ENCODE measurements around the gene GTF3A. TPM values are rescaled to one million over a fixed set of nuclear protein-coding genes. Genes with fewer than 3 reads are reported as not detected.

GTF3A gene
- polyA plus RNA-seq, 1 donor: 68.4 TPM

DNA sequence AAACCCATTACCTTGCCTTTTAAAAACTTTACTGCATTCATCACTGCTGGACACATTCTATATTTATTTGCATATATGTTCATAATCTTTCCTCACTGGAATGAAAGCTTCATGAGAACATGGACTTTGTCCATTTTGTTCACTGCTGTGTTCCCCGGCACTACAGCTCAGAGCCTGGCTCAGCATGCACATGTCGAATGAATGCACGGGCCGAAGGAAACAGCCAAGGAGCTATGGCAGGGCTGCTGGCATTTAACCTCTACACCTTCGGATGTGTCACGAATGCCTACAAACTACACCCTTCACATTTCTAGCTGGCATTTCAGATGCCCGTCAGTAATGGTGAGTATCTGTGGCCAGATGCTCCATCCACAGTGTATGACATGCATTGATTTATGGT, 18.4 kb downstream of the GTF3A start:
- Histone ChIP-seq H3K4me3 (ENCODE audit: low read length) (no peak overlapping the region), H3K9me3 (ENCODE audit: control insufficient read depth, low read depth, low read length) (no peaks in the 10 kb centered on the region), H3K4me1 (ENCODE audit: control insufficient read depth, insufficient read depth, low read length) (peaks cover 22% of the 10 kb centered on the region), H3K36me3 (ENCODE audit: control insufficient read depth, insufficient read depth, low read length) (peaks cover 23% of the 10 kb centered on the region), H3K27ac (ENCODE audit: low read length) (peak overlapping the region; percentile 72), H3K27me3 (ENCODE audit: control insufficient read depth, insufficient read depth, low read length) (no peaks in the 10 kb centered on the region)
- DNase-seq: peak; percentile 50 to 84
- WGBS (ENCODE audit: insufficient coverage, low lambda C conversion rate): no CpG with 5 or more reads among the region's 7 CpGs

DNA sequence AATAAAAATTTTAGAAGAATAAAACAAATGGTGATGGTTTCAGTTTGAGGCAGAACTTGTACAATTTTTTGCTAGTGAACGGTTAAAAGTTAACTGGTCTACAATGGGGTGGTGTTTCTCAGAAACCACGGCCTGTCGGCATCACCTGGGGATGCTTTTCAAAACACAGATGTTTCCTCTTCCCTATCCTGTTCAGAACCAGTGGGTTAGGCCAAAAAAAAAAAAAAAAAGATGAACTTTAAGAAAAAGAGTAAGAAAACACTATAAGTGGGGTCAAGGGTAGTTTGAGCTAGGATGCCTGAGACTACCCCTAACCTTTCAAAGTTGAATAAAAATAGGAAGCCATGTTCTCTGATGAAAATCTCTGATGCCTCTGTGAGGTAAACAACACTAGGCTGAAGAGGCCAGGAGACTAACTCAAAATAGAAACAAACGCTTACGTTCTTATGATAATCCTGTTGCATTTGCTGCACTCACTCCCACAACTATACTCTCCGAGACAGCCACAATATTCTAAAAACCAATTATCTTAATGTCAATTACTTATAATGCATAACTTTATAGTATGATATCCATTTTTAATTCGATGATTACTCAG, 22.7 kb downstream of the GTF3A start:
- no peaks in the 10 kb centered on the region for H3K27me3 ChIP-seq (ENCODE audit: control insufficient read depth, insufficient read depth, low read length)
- no peaks in the 10 kb centered on the region for H3K36me3 ChIP-seq (ENCODE audit: control insufficient read depth, insufficient read depth, low read length)
- H3K9me3 ChIP-seq (ENCODE audit: control insufficient read depth, low read depth, low read length): no peaks in the 10 kb centered on the region
- H3K4me1 ChIP-seq (ENCODE audit: control insufficient read depth, insufficient read depth, low read length): peaks cover 25% of the 10 kb centered on the region
- no peak overlapping the region for H3K4me3 ChIP-seq (ENCODE audit: low read length)
- no peak for DNase-seq
- 79% methylated on average over 4 of the region's 7 CpGs for WGBS (ENCODE audit: insufficient coverage, low lambda C conversion rate)
- no peak overlapping the region for H3K27ac ChIP-seq (ENCODE audit: low read length)

DNA sequence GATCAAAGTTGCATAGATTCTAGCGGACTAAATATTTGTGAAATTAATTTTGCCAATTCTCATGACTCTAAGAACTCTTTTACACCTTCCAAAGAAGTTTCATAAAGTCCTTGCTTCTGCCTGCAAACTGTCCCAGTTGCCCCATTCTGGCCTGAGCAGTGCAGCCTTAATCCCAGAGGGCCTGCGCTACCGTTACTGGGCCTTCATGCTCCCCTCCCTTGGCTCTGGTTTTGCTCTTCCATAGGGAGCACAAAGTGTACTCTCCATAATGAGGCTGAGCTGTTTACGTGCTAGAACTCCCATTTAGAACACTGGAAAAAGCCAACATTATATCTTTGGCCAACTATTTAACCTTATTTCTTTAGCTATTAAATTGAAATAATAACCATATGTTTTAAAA, 23.9 kb downstream of the GTF3A start:
- DNase-seq: no peak
- H3K27ac ChIP-seq (ENCODE audit: low read length): peak overlapping the region; percentile 24
- H3K4me3 ChIP-seq (ENCODE audit: low read length): no peak overlapping the region
- no peaks in the 10 kb centered on the region for H3K9me3 ChIP-seq (ENCODE audit: control insufficient read depth, low read depth, low read length)
- H3K36me3 ChIP-seq (ENCODE audit: control insufficient read depth, insufficient read depth, low read length): no peaks in the 10 kb centered on the region
- H3K27me3 ChIP-seq (ENCODE audit: control insufficient read depth, insufficient read depth, low read length): no peaks in the 10 kb centered on the region
- H3K4me1 ChIP-seq (ENCODE audit: control insufficient read depth, insufficient read depth, low read length): peaks cover 14% of the 10 kb centered on the region
- WGBS (ENCODE audit: insufficient coverage, low lambda C conversion rate): 100% methylated on average over 3 of the region's 4 CpGs

DNA sequence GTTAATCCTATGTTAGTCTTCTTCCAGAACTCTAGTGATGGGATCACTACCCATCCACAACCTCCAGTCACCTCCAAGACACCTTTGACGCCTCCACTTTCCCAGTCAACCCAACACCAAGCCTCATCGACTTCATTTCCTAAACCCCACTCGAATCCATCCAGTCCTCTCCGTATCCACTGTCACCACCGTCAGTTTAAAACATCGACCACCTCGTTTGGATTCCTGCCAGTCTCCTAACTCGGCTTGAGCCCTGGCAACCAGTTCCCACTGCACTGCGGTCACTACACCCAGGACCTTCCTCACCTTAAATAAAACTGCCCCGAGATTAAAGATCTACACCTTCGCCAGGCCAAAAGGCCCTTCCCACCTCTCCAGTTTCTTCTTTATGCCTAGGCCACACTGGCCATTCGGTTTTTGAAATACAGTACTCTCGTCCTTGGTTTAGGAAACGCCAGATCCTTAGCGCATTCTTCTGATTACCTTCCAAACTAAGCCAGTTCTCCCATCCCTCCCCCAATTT, 24.7 kb downstream of the GTF3A start:
- Histone ChIP-seq H3K36me3 (ENCODE audit: control insufficient read depth, insufficient read depth, low read length) (no peaks in the 10 kb centered on the region), H3K4me3 (ENCODE audit: low read length) (peak overlapping the region; percentile 85), H3K27ac (ENCODE audit: low read length) (peak overlapping the region; percentile 100), H3K9me3 (ENCODE audit: control insufficient read depth, low read depth, low read length) (no peaks in the 10 kb centered on the region), H3K4me1 (ENCODE audit: control insufficient read depth, insufficient read depth, low read length) (peaks cover 13% of the 10 kb centered on the region), H3K27me3 (ENCODE audit: control insufficient read depth, insufficient read depth, low read length) (no peaks in the 10 kb centered on the region)
- 20% methylated on average over 1 of the region's 15 CpGs for WGBS (ENCODE audit: insufficient coverage, low lambda C conversion rate)
- no peak for DNase-seq

DNA sequence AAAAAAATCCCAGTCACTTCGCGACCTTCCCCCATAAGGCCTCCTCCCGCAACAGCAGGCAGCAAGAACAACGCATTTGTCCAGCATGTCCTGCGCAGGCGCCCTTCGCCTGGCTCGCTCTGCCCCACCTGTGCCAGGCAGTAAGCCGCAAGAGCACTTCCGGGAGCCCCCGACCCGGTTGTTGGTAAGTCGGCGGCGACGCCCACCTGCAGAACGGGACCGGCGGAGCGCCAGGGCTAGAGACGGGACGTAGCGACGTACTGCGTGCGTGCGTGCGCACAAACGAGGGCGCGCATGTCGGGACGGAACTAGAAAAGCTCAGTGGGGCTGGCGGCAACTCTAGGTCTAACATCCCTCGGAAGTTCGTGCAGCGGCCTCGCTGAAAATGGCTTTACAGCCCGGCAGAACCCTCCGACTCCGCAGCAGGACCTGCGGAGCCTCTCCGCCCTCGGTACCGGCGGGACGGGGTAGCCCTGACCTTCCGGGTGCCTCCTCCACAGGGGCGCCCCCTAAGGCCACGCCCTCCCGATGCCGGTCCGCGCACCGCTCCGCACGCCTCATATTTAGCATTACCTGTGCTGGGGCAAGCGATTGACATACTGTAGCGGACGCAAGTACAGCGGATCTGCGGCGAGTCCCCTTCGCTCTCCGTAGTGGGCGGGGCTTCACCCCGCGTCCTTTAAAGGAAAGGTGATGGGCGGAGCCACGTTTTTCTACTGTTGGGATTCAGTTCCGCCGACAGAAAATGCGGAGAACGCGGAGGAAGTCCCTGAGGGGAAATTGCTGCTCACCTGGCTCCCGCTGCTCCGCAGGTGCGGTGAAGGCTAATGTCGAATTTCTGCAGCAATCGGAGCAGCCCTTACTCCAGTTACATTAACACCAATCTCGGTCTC, 25.8 kb downstream of the GTF3A start, which contains the start of gene MTIF3:
Gene MTIF3, minus strand, starts transcription at position 629 of the 893 bp plus-strand sequence. CDS start 10,116 bp downstream, outside the sequence.
- no CpG with 5 or more reads among the region's 81 CpGs for WGBS (ENCODE audit: insufficient coverage, low lambda C conversion rate)
- Histone ChIP-seq H3K4me1 (ENCODE audit: control insufficient read depth, insufficient read depth, low read length) (peaks cover 13% of the 10 kb centered on the region), H3K27ac (ENCODE audit: low read length) (peak within 1 kb of the TSS; percentile 100), H3K27me3 (ENCODE audit: control insufficient read depth, insufficient read depth, low read length) (no peaks in the 10 kb centered on the region), H3K36me3 (ENCODE audit: control insufficient read depth, insufficient read depth, low read length) (no peaks in the 10 kb centered on the region), H3K4me3 (ENCODE audit: low read length) (peak within 1 kb of the TSS; percentile 85), H3K9me3 (ENCODE audit: control insufficient read depth, low read depth, low read length) (no peaks in the 10 kb centered on the region)
- DNase-seq: peak; percentile 96 to 98

DNA sequence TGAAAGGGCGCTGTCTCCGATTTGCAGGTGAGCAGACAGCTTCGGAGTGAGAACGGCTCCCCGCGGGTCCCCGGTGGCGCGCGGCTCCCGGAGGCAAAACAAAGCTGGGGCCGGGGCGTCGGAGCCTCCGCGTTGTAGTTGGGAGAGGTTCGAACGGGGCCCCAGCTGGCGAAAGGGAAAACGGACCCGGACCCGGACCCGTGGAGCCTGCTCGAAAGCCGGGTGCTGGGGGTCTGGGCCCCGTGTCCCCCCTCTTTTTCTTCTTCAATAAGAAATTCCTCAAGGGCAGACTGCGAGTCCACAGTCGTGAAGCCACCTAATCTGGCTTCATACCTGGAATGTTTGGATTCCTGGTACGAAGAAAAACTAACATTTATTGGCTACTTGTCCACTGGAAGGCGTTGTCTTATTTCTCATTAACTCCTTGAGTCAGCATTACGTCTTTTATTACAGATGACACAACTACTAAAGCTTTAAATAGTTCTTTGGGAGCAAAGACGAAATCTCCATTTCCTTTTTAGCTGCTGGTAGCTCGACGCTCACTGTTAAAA, 26.6 kb downstream of the GTF3A start:
- Histone ChIP-seq H3K9me3 (ENCODE audit: control insufficient read depth, low read depth, low read length) (no peaks in the 10 kb centered on the region), H3K27ac (ENCODE audit: low read length) (peak overlapping the region; percentile 100), H3K27me3 (ENCODE audit: control insufficient read depth, insufficient read depth, low read length) (no peaks in the 10 kb centered on the region), H3K4me1 (ENCODE audit: control insufficient read depth, insufficient read depth, low read length) (peaks cover 18% of the 10 kb centered on the region), H3K36me3 (ENCODE audit: control insufficient read depth, insufficient read depth, low read length) (no peaks in the 10 kb centered on the region), H3K4me3 (ENCODE audit: low read length) (peak overlapping the region; percentile 85)
- WGBS (ENCODE audit: insufficient coverage, low lambda C conversion rate): no CpG with 5 or more reads among the region's 34 CpGs
- peak; percentile 84 to 93 for DNase-seq

DNA sequence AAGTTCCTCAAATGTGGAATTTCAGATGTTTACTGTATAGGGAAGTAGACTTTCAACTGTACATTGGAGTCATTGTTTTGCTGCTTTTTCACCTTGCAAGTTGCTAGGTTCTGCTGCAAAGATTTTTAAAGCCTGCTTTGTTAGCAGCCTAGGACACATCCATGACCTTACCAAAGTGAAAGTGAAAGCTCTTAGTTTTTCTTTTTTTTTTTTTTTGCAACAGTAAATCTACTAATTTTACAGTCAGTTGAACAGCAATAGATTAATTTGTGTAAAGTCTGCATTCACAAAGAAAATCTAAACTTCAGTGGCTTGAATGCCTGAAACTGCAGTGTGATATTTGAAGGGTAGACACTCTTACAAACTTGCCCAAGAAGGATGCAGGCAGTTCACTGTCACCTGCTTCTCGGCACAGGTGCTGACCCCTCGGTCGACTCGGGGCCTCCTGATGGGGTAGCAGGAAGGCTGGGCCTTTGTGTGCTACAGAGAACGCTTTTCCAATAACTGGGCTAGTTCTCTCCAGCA, 31.0 kb downstream of the GTF3A start:
- H3K27me3 ChIP-seq (ENCODE audit: control insufficient read depth, insufficient read depth, low read length): no peaks in the 10 kb centered on the region
- H3K4me3 ChIP-seq (ENCODE audit: low read length): peak overlapping the region; percentile 20
- H3K9me3 ChIP-seq (ENCODE audit: control insufficient read depth, low read depth, low read length): no peaks in the 10 kb centered on the region
- H3K36me3 ChIP-seq (ENCODE audit: control insufficient read depth, insufficient read depth, low read length): no peaks in the 10 kb centered on the region
- H3K27ac ChIP-seq (ENCODE audit: low read length): peak overlapping the region; percentile 64
- DNase-seq: peak; percentile 49 to 76
- peaks cover 15% of the 10 kb centered on the region for H3K4me1 ChIP-seq (ENCODE audit: control insufficient read depth, insufficient read depth, low read length)
- no CpG with 5 or more reads among the region's 5 CpGs for WGBS (ENCODE audit: insufficient coverage, low lambda C conversion rate)

DNA sequence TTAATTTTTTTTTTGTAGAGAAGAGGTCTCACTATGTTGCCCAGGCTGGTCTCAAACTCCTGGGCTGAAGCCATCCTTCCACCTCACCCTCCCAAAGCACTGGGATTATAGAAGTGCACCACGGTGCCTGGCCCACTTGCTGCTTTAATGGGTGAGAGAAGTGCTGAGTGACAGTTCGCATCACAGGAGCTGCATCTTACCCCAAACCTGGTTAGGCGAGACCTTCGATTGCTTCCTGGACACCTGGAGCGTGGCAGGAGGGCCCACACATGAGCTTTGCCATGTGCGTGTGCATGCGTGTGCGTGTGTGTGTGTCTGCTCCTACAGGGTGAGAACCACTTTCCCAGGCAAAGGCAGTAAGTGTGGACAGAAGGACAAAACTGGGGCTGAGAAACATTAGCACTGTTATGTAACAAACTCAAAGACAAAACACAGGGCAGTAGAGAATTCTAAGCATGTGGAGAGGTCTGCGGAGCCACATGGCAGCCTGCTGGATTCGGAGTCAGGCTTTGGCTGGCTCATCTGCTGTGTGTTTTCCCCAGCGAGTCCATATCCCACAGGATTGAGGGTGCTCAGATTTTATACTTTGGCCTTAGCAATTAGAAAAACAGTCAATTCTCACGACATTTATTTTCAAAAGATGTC, 37.6 kb downstream of the GTF3A start:
- DNase-seq: no peak
- Histone ChIP-seq H3K27ac (ENCODE audit: low read length) (no peak overlapping the region), H3K27me3 (ENCODE audit: control insufficient read depth, insufficient read depth, low read length) (no peaks in the 10 kb centered on the region), H3K4me3 (ENCODE audit: low read length) (no peak overlapping the region), H3K4me1 (ENCODE audit: control insufficient read depth, insufficient read depth, low read length) (no peaks in the 10 kb centered on the region), H3K9me3 (ENCODE audit: control insufficient read depth, low read depth, low read length) (no peaks in the 10 kb centered on the region), H3K36me3 (ENCODE audit: control insufficient read depth, insufficient read depth, low read length) (no peaks in the 10 kb centered on the region)
- 83% methylated on average over 1 of the region's 12 CpGs for WGBS (ENCODE audit: insufficient coverage, low lambda C conversion rate)

DNA sequence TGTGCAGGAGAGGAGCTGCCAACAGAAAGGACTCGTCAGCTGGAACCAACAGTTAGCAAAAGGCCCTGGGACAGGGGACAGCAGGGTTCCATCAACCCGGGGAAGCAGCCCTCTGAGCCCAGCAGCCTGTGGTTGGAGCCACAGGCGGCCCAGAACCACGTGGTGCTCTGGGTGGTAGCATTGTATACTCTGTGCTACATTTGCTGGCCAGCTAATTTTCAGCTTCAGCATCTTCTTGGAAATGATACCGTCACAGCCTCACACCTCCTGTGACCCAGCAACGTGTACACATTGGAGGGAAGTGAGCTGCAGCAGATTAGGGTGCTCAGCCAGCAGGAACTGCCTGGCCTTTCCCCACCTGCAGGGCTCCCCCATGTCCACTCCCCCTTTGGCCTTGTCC, 39.1 kb downstream of the GTF3A start:
- no peak overlapping the region for H3K27ac ChIP-seq (ENCODE audit: low read length)
- H3K4me1 ChIP-seq (ENCODE audit: control insufficient read depth, insufficient read depth, low read length): no peaks in the 10 kb centered on the region
- no peaks in the 10 kb centered on the region for H3K36me3 ChIP-seq (ENCODE audit: control insufficient read depth, insufficient read depth, low read length)
- no peaks in the 10 kb centered on the region for H3K9me3 ChIP-seq (ENCODE audit: control insufficient read depth, low read depth, low read length)
- no CpG with 5 or more reads among the region's 6 CpGs for WGBS (ENCODE audit: insufficient coverage, low lambda C conversion rate)
- no peaks in the 10 kb centered on the region for H3K27me3 ChIP-seq (ENCODE audit: control insufficient read depth, insufficient read depth, low read length)
- no peak overlapping the region for H3K4me3 ChIP-seq (ENCODE audit: low read length)
- DNase-seq: no peak

DNA sequence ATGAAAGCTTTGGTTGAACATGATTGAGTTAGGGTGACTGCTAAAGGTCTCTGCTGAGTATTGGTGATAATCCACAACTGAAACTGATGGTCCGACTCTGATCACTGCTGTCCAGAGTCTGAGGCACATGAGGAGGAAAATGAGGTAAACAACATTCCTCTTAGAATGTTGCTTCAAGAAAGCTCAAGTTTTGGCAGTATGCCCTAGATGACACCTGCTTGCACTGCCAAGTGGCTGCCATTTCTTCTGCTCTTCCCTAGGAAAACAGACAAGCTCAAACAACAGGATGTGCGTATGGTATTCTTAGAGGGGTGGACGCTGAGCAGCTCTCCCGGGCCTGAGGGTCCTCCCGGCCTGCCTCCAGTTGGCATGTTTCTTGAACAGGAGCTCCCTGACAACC, 41.2 kb downstream of the GTF3A start:
- no peaks in the 10 kb centered on the region for H3K27me3 ChIP-seq (ENCODE audit: control insufficient read depth, insufficient read depth, low read length)
- no CpG with 5 or more reads among the region's 5 CpGs for WGBS (ENCODE audit: insufficient coverage, low lambda C conversion rate)
- H3K4me3 ChIP-seq (ENCODE audit: low read length): no peak overlapping the region
- no peaks in the 10 kb centered on the region for H3K9me3 ChIP-seq (ENCODE audit: control insufficient read depth, low read depth, low read length)
- H3K4me1 ChIP-seq (ENCODE audit: control insufficient read depth, insufficient read depth, low read length): no peaks in the 10 kb centered on the region
- no peak for DNase-seq
- no peaks in the 10 kb centered on the region for H3K36me3 ChIP-seq (ENCODE audit: control insufficient read depth, insufficient read depth, low read length)
- no peak overlapping the region for H3K27ac ChIP-seq (ENCODE audit: low read length)

Data from large intestine (tissue), 3 donors.